MM.1S (cell line): Measurements from ENCODE around the gene HHIPL1.

Experiments used
- DNase-seq: peaks from one replicate; pipeline ENCODE4 v3.0.0-alpha.2; 2015
- H2AFZ ChIP-seq: fragments of 300-600 bp; sonication (generic); 2 replicates; pipeline ENCODE4 v1.6.0; 2016; ENCODE audit warnings: antibody characterized with exemption, low read length
- H3F3A ChIP-seq: fragments of 300-600 bp; sonication (generic); 2 replicates; pipeline ENCODE4 v1.6.1; 2016; ENCODE audit warnings: mild to moderate bottlenecking, antibody characterized with exemption, low read length, moderate library complexity, mixed read lengths; ENCODE audit not compliant: insufficient read depth
- H3K27ac ChIP-seq: fragments of 300-600 bp; sonication (generic); 2 replicates; pipeline ENCODE4 v1.5.1; 2016; ENCODE audit warnings: mild to moderate bottlenecking, low read length
- H3K27me3 ChIP-seq: fragments of 300-600 bp; sonication (generic); replicated peaks from 2 replicates; pipeline ENCODE4 v1.6.0; 2016; ENCODE audit warnings: low read length; ENCODE audit not compliant: insufficient read depth
- H3K36me3 ChIP-seq: fragments of 300-600 bp; sonication (generic); replicated peaks from 2 replicates; pipeline ENCODE4 v1.6.1; 2016; ENCODE audit warnings: mild to moderate bottlenecking, low read length, mixed read lengths; ENCODE audit not compliant: insufficient read depth
- H3K4me1 ChIP-seq: fragments of 300-600 bp; sonication (generic); 2 replicates; pipeline ENCODE4 v1.6.1; 2016; ENCODE audit warnings: low read length, mixed read lengths
- H3K4me2 ChIP-seq: fragments of 300-600 bp; sonication (generic); 2 replicates; pipeline ENCODE4 v1.6.0; 2016; ENCODE audit warnings: low read depth, low read length
- H3K4me3 ChIP-seq: fragments of 300-600 bp; sonication (generic); 2 replicates; pipeline ENCODE4 v1.5.1; 2016; ENCODE audit warnings: low read length, mixed read lengths
- H3K79me2 ChIP-seq: fragments of 300-600 bp; sonication (generic); 2 replicates; pipeline ENCODE4 v1.6.1; 2016; ENCODE audit warnings: mixed run types, low read length, mixed read lengths
- H3K9ac ChIP-seq: fragments of 300-600 bp; sonication (generic); 2 replicates; pipeline ENCODE4 v1.6.1; 2016; ENCODE audit warnings: low read length, mixed read lengths
- H3K9me2 ChIP-seq: fragments of 300-600 bp; sonication (generic); replicated peaks from 2 replicates; pipeline ENCODE4 v1.6.1; 2016; ENCODE audit warnings: mild to moderate bottlenecking, low read length, mixed read lengths; ENCODE audit not compliant: insufficient read depth
- H3K9me3 ChIP-seq: fragments of 300-600 bp; sonication (generic); replicated peaks from 2 replicates; pipeline ENCODE4 v1.6.1; 2016; ENCODE audit warnings: mild to moderate bottlenecking, low read length, mixed read lengths; ENCODE audit not compliant: insufficient read depth
- H4K20me1 ChIP-seq: fragments of 300-600 bp; sonication (generic); 2 replicates; pipeline ENCODE4 v1.6.1; 2016; ENCODE audit warnings: mild to moderate bottlenecking, low read length, moderate library complexity, mixed read lengths; ENCODE audit not compliant: insufficient read depth
- EZH2 ChIP-seq: fragments of 300-600 bp; sonication (generic); optimal IDR thresholded peaks from 2 replicates; pipeline ENCODE3; 2017; ENCODE audit warnings: low read depth, mild to moderate bottlenecking, antibody characterized with exemption, low read length, mixed read lengths
- EZH2phosphoT487 ChIP-seq: fragments of 300-600 bp; sonication (generic); IDR thresholded peaks from 2 replicates; pipeline ENCODE4 v1.6.1; 2018; ENCODE audit warnings: antibody characterized with exemption, low read length
- TF ChIP-seq, protein P1 (sequence below): fragments of 300-600 bp; sonication (generic); IDR thresholded peaks from 2 replicates; pipeline ENCODE4 v1.5.1; 2016; ENCODE audit warnings: antibody characterized with exemption, low read length, mixed read lengths

The HHIPL1 gene

GRCh38 chr14:99708449-99708848 is 63.5 kb downstream of the HHIPL1 start:
- Histone ChIP-seq H3K79me2 (no peaks in the 10 kb centered on the region), H3K4me1 (no peaks in the 10 kb centered on the region), H3K9me3 (no peaks in the 10 kb centered on the region), H3K27ac (no peak overlapping the region), H3F3A (no peaks in the 10 kb centered on the region), H3K27me3 (no peaks in the 10 kb centered on the region), H4K20me1 (no peaks in the 10 kb centered on the region), H3K4me2 (no peak overlapping the region), H3K36me3 (no peaks in the 10 kb centered on the region), H3K4me3 (no peak overlapping the region), H3K9me2 (no peaks in the 10 kb centered on the region), H2AFZ (no peak overlapping the region), H3K9ac (no peak overlapping the region)
- TF ChIP-seq EZH2 (no peak), EZH2phosphoT487 (no peak)
- TF ChIP-seq, protein P1, sequence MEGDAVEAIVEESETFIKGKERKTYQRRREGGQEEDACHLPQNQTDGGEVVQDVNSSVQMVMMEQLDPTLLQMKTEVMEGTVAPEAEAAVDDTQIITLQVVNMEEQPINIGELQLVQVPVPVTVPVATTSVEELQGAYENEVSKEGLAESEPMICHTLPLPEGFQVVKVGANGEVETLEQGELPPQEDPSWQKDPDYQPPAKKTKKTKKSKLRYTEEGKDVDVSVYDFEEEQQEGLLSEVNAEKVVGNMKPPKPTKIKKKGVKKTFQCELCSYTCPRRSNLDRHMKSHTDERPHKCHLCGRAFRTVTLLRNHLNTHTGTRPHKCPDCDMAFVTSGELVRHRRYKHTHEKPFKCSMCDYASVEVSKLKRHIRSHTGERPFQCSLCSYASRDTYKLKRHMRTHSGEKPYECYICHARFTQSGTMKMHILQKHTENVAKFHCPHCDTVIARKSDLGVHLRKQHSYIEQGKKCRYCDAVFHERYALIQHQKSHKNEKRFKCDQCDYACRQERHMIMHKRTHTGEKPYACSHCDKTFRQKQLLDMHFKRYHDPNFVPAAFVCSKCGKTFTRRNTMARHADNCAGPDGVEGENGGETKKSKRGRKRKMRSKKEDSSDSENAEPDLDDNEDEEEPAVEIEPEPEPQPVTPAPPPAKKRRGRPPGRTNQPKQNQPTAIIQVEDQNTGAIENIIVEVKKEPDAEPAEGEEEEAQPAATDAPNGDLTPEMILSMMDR: no peak
- no peak for DNase-seq

- Histone ChIP-seq H2AFZ (no peak overlapping the region), H3K9ac (no peak overlapping the region), H3K9me2 (no peaks in the 10 kb centered on the region), H3K4me1 (no peaks in the 10 kb centered on the region), H3F3A (no peaks in the 10 kb centered on the region), H3K27ac (no peak overlapping the region), H4K20me1 (no peaks in the 10 kb centered on the region), H3K4me2 (no peak overlapping the region), H3K27me3 (no peaks in the 10 kb centered on the region), H3K9me3 (no peaks in the 10 kb centered on the region), H3K36me3 (no peaks in the 10 kb centered on the region), H3K4me3 (no peak overlapping the region), H3K79me2 (no peaks in the 10 kb centered on the region)
- TF ChIP-seq EZH2phosphoT487 (no peak), EZH2 (no peak)
- TF ChIP-seq, protein P1: no peak
- DNase-seq: no peak
Observed at GRCh38 chr14:99713972-99714371, 69.0 kb downstream of the HHIPL1 start.

DNA sequence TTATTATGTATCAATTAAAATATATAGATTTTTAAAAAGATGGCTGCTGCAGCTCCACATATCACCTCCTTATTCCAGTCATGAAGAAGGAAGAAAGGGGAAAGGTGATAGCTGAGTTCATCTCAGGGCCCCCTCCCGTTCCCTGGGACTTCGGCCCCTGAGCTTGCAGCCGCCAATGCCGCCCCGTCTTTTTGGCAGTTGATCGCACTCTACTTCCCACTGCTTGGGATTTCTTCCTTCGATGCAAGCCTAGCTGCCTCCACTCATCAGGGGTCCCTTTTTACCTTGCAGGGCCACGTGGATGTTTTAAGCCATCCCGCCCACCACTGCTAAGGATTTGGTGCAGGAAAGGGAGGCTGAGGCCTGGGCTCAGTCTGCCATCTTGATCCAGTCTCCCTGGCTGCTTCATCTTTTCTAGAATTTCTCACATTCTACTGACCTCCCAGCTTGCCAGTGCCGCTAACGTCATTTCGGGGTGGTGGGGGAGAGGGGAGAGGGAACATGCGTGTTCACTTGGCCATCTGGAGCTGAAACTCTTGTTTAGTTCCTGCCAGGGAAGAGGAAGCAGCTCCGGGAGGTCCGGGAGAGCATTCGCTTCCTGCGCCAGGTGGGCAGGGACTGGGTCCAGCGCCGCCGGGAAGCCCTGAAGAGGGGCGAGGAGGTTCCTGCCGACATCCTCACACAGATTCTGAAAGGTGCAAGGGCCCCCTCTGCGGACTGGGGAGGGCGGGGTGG is 70.5 kb downstream of the HHIPL1 start:
- no peak for TF ChIP-seq EZH2phosphoT487
- H4K20me1 ChIP-seq: no peaks in the 10 kb centered on the region
- H3K9me2 ChIP-seq: no peaks in the 10 kb centered on the region
- H3K27me3 ChIP-seq: no peaks in the 10 kb centered on the region
- no peak overlapping the region for H3K9ac ChIP-seq
- no peaks in the 10 kb centered on the region for H3K9me3 ChIP-seq
- H3F3A ChIP-seq: no peaks in the 10 kb centered on the region
- no peaks in the 10 kb centered on the region for H3K36me3 ChIP-seq
- H3K4me2 ChIP-seq: no peak overlapping the region
- no peak for DNase-seq
- H3K4me3 ChIP-seq: no peak overlapping the region
- no peaks in the 10 kb centered on the region for H3K4me1 ChIP-seq
- H3K79me2 ChIP-seq: no peaks in the 10 kb centered on the region
- H3K27ac ChIP-seq: no peak overlapping the region
- no peak overlapping the region for H2AFZ ChIP-seq

DNA sequence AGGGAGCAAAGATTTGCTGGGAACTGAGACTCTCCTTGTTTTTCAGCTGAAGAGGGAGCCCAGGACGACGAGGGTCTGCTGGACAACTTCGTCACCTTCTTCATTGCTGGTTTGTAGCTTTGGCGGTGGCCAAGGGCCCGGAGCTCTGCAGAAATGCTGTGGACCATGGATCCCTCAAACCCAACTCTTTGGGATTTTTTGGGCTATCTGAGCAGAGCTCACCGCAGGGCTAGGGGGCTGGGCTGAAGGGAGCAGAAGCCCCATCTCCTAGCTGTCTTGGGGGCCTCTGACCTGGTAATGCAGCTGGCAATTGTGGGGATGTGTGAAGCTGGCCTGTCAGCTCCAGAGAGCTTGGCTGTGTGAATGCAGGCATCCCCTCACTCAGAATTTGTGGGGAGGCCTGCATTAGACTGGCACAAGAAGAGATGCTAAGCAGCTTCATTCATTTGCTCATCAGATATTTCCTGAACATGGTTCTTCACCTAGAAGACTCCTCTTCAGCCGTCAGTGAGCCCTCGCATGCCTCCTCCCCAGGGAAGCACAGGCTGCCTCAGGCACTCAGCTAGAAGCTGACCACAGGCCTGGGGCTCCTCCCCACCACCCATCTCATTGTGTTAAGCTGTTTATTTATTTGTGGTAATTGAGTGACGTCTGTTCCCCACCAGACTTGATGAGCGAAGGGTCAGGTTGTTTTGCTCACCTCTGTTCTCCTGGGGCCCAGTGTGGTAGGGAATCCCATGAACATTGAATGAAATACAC is 71.3 kb downstream of the HHIPL1 start:
- Histone ChIP-seq H3K79me2 (no peaks in the 10 kb centered on the region), H3K9ac (no peak overlapping the region), H3K4me3 (no peak overlapping the region), H3K27ac (no peak overlapping the region), H3K4me2 (no peak overlapping the region), H3K27me3 (no peaks in the 10 kb centered on the region), H4K20me1 (no peaks in the 10 kb centered on the region), H3K9me2 (no peaks in the 10 kb centered on the region), H3K36me3 (no peaks in the 10 kb centered on the region), H2AFZ (no peak overlapping the region), H3K9me3 (no peaks in the 10 kb centered on the region), H3F3A (no peaks in the 10 kb centered on the region), H3K4me1 (no peaks in the 10 kb centered on the region)
- no peak for DNase-seq
- TF ChIP-seq, protein P1: no peak
- TF ChIP-seq EZH2: no peak
- TF ChIP-seq EZH2phosphoT487: no peak
